SU-DHL-6 (cell line): ENCODE data around the gene CFAP251.
"Not testable (repeated sequence)": the region's sequence is repeated elsewhere in the genome, so short reads cannot be mapped to it uniquely, and the experiment has no call there.

ENCODE experiments used
- CTCF ChIP-seq: fragments of 200-600 bp; sonication (generic); IDR thresholded peaks from one replicate; pipeline ENCODE4 v1.5.1; 2017; ENCODE audit warnings: antibody characterized with exemption, mild to moderate bottlenecking, low read length, moderate library complexity; ENCODE audit not compliant: insufficient read depth, poor library complexity, severe bottlenecking
- EZH2phosphoT487 ChIP-seq: fragments of 200-600 bp; sonication (generic), shearing (Covaris generic); conservative IDR thresholded peaks from 2 replicates; pipeline ENCODE4 v1.6.1; 2018; ENCODE audit warnings: mild to moderate bottlenecking, antibody characterized with exemption, low read length, moderate library complexity, mixed read lengths

- not testable (repeated sequence) for TF ChIP-seq CTCF, EZH2phosphoT487
Observed at GRCh38 chr12:121876080-121876447, 42.3 kb upstream of the CFAP251 start.
